WI38 (cell line): ENCODE data around the gene COPRS.

Experiments
- H3K4me3 ChIP-seq: 2 replicates; pipeline ENCODE4 v1.5.1; 2011; ENCODE audit warnings: low read depth, mild to moderate bottlenecking, control low read depth, low read length
- TF ChIP-seq, protein P1 (sequence below): IDR thresholded peaks from 2 replicates; pipeline ENCODE4 v1.5.1; 2012; ENCODE audit warnings: low read depth, mild to moderate bottlenecking, control low read depth, low read length

The COPRS gene

DNA sequence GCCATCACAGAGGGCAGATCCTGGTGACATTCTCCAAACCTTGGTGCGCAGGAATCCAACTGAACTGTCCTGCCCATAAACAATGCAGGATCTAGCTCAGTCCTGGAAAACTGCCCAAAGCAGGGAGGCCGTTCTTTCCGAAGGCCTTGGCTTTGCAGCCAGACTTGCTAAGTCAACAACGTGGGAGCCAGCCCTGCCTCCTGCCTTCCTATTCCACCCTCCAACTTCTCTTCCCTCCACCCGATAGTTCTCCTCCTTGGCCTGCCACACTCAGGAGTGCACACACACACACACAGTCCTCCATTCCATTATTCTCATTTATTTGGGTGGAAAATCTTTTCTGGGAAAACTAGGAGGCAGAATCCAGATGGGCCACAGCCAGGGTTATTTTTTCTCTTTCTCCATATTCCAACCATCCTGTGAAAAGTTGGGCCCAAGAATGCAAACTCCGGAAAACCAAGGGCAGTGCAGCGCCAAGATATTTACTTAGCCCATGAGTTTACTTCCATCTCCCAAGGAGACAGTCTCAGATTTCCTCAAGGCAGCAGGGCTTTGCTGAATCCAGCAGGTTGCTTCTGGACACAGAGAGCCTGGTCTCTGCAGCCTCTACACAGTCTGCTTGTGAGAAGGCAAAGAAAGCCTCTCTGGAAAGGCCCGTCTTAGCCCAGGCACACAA lies 15.8 kb downstream of the COPRS start:
- TF ChIP-seq, protein P1, sequence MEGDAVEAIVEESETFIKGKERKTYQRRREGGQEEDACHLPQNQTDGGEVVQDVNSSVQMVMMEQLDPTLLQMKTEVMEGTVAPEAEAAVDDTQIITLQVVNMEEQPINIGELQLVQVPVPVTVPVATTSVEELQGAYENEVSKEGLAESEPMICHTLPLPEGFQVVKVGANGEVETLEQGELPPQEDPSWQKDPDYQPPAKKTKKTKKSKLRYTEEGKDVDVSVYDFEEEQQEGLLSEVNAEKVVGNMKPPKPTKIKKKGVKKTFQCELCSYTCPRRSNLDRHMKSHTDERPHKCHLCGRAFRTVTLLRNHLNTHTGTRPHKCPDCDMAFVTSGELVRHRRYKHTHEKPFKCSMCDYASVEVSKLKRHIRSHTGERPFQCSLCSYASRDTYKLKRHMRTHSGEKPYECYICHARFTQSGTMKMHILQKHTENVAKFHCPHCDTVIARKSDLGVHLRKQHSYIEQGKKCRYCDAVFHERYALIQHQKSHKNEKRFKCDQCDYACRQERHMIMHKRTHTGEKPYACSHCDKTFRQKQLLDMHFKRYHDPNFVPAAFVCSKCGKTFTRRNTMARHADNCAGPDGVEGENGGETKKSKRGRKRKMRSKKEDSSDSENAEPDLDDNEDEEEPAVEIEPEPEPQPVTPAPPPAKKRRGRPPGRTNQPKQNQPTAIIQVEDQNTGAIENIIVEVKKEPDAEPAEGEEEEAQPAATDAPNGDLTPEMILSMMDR: no peak
- H3K4me3 ChIP-seq: no peak overlapping the region

DNA sequence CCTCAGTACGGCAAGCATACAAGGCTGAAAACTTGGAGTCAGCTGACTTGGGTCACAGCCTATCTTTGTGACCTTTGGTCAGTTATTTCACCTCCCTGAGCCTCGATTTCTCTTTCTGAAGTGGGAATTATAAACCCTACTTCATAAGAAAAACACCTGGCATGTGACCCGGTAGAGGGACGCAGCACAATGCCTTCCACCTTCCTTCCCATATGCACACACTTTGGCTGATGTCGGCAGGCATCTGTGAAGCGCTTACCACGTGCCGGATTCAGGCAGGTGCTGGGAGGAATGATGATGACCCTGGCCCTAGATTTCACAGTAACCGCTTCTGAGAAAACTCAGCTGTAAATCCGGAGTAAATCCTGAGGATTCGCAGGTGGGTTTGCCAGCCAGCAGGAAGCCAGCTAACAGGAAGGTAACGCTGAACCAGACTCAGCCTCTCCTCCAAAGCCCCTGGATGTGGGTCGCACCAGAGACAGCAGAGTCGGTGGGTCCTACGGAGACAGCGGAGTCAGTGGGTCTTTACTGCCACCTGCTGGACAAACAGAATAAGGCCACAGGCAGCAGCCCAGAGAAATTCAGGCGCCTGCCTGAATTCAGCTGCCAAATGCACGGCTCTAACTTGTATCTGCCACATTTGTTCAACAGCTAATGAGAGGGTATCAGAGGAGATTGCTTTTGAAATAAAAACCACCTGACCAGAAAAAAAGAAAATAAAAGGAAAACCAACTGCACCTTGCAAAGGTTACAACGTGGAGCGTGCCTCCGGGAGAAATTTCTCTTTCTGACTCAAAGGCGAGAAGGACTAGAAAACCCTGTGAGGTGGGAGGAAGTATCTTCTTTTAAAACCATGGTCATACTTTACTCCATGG lies 16.6 kb downstream of the COPRS start:
- peak overlapping the region; percentile 27; the same call in 1 of the 2 replicates for H3K4me3 ChIP-seq
- TF ChIP-seq, protein P1: peak; percentile 90

DNA sequence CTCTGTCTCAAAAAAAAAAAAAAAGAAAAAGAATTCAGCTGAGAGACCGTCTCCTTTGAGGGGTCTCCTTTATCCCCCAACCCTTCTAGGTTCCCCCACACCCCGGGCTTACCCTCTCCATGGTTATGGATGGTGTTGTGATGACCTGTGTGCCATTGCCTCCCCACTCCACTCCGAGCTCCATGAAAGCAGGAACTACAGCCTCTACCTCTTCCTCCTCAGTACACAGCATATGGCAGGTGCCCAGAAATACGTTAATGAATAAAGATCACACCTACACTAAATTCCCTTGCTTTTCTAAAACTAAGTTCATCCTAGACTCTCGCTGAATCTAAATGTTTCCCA lies 17.2 kb downstream of the COPRS start:
- TF ChIP-seq, protein P1: no peak

DNA sequence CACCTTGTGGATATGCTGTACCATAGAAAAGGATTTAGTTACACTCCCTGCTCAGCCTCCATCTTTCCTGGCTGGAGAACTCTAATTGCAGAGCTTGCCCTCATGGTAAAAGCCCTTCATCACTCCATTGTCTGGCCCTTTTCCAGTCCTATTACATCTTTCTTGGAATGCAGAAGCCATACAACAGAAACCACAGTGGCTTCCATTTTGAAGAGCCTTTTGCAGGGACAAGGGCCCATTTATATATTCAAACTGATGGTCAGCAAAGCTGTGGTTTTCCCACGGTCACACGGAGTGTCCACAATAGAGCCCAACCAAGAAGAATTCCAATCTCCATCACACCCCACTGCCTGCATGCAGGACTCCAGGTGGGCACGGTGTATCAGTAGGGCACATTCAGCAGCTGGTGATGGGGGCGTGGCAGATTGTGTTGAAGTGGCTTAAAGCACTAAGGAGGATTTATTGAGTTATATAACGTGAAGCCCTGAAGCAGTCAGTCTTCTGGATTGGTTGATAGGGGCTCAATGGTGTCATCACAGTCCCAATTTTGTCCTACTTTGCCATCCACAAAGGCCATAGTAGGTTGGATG lies 20.3 kb downstream of the COPRS start:
- no peak overlapping the region for H3K4me3 ChIP-seq
- TF ChIP-seq, protein P1: no peak

More for the DNA sequence above, 17.2 kb downstream of the COPRS start:
- H3K4me3 ChIP-seq: no peak overlapping the region

DNA sequence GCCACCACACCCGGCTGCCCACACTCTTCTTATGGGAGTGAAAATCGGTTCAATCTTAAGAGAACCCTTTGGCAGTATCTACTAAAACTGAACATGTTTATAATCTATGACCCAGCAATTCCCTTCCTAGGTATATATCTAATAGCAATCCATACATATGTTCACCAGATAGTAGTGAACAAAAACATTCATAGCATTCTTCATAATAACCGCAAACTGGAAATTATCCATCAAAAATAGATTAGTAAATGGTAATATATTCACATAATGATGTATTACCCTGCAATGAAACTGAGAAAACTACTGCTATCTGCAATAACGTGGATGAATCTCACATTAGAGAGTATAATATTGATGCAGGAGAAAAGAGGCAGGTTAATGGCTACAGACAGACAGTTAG lies 23.1 kb downstream of the COPRS start:
- TF ChIP-seq, protein P1: no peak
- no peak overlapping the region for H3K4me3 ChIP-seq

DNA sequence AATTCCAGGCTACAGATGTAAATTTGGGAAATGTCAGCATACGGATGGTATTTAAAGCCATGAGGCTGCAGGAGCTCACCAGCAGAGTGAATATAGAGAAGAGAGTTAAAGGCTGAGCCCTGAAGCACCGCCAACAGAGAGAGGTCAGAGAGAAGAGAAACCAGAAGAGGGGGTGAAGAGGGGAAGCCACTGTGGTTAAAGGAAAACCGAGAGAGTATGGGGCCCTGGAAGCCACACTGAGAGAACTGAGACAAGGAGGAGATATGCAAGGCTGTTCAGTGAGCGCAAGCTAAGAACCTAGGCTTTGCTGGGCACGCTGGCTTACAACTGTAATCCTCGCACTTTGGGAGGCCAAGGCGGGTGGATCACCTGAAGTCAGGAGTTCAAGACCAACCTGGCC lies 24.6 kb downstream of the COPRS start:
- TF ChIP-seq, protein P1: no peak
- no peak overlapping the region for H3K4me3 ChIP-seq

DNA sequence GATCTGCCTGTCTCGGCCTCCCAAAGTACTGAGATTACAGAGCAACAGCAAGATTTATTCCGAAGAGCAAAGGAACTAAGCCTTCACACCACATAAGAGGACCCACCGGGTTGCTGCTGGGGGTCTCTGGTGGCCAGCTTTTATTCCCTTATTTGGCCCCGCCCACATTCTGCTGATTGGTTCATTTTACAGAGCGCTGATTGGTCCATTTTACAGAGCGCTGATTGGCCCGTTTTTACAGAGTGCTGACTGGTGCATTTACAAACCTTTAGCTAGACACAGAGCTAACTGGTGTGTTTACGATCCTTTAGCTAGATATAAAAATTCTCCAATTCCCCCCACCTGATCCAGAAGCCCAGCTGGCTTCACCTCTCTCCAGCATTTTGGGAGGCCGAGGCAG lies 26.3 kb downstream of the COPRS start:
- TF ChIP-seq, protein P1: no peak
- H3K4me3 ChIP-seq: no peak overlapping the region
